Thoracic aorta (tissue), 2 donors: ENCODE measurements around the gene TCF4. TPM values are rescaled to one million over a fixed set of nuclear protein-coding genes. Genes with fewer than 3 reads are reported as not detected.
"Not testable (repeated sequence)": the region's sequence is repeated elsewhere in the genome, so short reads cannot be mapped to it uniquely, and the experiment has no call there.

ENCODE experiments used
- ATAC-seq: fragments of 150-250 bp; one replicate; pipeline ENCODE4 v1.8.0; 2017; ENCODE audit warnings: low read depth; ENCODE audit not compliant: insufficient number of reproducible peaks, low FRiP score
- DNase-seq: peaks from one replicate; pipeline ENCODE4 v3.0.0-alpha.2; 2020; ENCODE audit warnings: low spot score
- H3K27ac ChIP-seq, 2 donors: fragments of 200-600 bp; sonication (generic); 1 replicate in 1 of 2; 2 replicates in 1 of 2; pipeline ENCODE4 v1.5.1; 2016; ENCODE audit warnings: mild to moderate bottlenecking in 2 of 2, moderate library complexity in 2 of 2
- H3K27me3 ChIP-seq: fragments of 200-600 bp; sonication (generic); replicated peaks from 2 replicates; pipeline ENCODE4 v1.6.0; 2016; ENCODE audit warnings: mild to moderate bottlenecking; ENCODE audit not compliant: insufficient read depth
- H3K36me3 ChIP-seq: fragments of 200-600 bp; sonication (generic); one replicate; pipeline ENCODE4 v1.5.1; 2016
- H3K4me1 ChIP-seq, 2 donors: fragments of 200-600 bp; sonication (generic); 1 replicate in 1 of 2; 2 replicates in 1 of 2; pipeline versions ENCODE4 v1.5.1 to v1.6.0; 2016; ENCODE audit warnings: low read depth in 2 of 2, mild to moderate bottlenecking in 1 of 2; ENCODE audit not compliant: control insufficient read depth in 1 of 2
- H3K4me3 ChIP-seq: fragments of 200-600 bp; sonication (generic); 2 replicates; pipeline ENCODE4 v1.5.1; 2016; ENCODE audit warnings: mild to moderate bottlenecking
- H3K9me3 ChIP-seq: fragments of 200-600 bp; sonication (generic); 2 replicates; pipeline ENCODE4 v1.5.1; 2016
- CTCF ChIP-seq: fragments of 200-600 bp; sonication (generic); IDR thresholded peaks from one replicate; pipeline ENCODE4 v1.5.1; 2019; ENCODE audit warnings: antibody characterized with exemption
- total RNA-seq, 2 donors: library from RNA; depleted of rRNA; stranded (reverse); fragments of >200 nt; gene quantifications; one replicate each; pipeline versions ENCODE4 v1.1.0 to v1.2.3, GENCODE V29; 2016

TCF4 gene
- total RNA-seq, 2 donors from 2014 or later, result 178 to 267 TPM

GRCh38 chr18:55473058-55473457, 114.9 kb downstream of the TCF4 start:
- no peaks in the 10 kb centered on the region for H3K9me3 ChIP-seq
- no peak overlapping the region for H3K4me3 ChIP-seq
- TF ChIP-seq CTCF, result no peak
- H3K4me1 ChIP-seq, result peaks cover 0 to 11% of the 10 kb centered on the region in 2 donors
- no peaks in the 10 kb centered on the region for H3K36me3 ChIP-seq
- H3K27me3 ChIP-seq, result no peaks in the 10 kb centered on the region
- no peak for ATAC-seq
- DNase-seq, result no peak
- no peak overlapping the region for H3K27ac ChIP-seq

GRCh38 chr18:55470826-55471225, 117.2 kb downstream of the TCF4 start:
- no peak for TF ChIP-seq CTCF
- H3K9me3 ChIP-seq, result no peaks in the 10 kb centered on the region
- ATAC-seq, result no peak
- no peak overlapping the region for H3K27ac ChIP-seq
- no peak overlapping the region for H3K4me3 ChIP-seq
- H3K4me1 ChIP-seq, result no peaks in the 10 kb centered on the region
- no peaks in the 10 kb centered on the region for H3K27me3 ChIP-seq
- no peak for DNase-seq
- H3K36me3 ChIP-seq, result no peaks in the 10 kb centered on the region

- H3K36me3 ChIP-seq, H3K4me3 ChIP-seq, H3K27me3 ChIP-seq, H3K4me1 ChIP-seq, H3K27ac ChIP-seq, DNase-seq, ATAC-seq, H3K9me3 ChIP-seq: not testable (repeated sequence)
These were observed 118.9 kb downstream of the TCF4 start for GRCh38 chr18:55469134-55469533.

GRCh38 chr18:55466789-55467188, 121.2 kb downstream of the TCF4 start:
- ATAC-seq (no peak), DNase-seq (no peak)
- Histone ChIP-seq H3K36me3 (no peaks in the 10 kb centered on the region), H3K4me3 (no peak overlapping the region), H3K4me1 (no peaks in the 10 kb centered on the region), H3K9me3 (no peaks in the 10 kb centered on the region), H3K27ac (no peak overlapping the region), H3K27me3 (no peaks in the 10 kb centered on the region)
- TF ChIP-seq CTCF, result no peak

DNA sequence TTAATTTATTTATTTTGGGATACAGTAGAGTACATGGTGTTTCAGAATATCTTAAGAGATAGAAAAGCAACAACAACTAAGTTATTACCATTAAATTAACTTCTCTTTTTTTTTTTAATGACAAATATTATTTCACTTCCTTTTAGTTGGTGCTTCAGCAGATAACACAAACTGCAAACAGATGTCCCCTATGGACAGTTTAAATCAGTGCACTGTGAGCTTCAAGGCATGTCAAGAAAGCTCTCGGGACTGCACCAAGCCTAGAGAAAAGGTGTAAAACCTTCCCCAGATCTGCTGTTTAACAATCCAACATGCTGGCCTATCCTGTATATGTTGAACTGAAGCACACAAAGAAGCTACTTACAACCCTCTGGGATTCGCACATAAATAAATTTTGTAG, 122.7 kb downstream of the TCF4 start:
- H3K27me3 ChIP-seq, result no peaks in the 10 kb centered on the region
- no peaks in the 10 kb centered on the region for H3K36me3 ChIP-seq
- no peaks in the 10 kb centered on the region for H3K4me1 ChIP-seq
- ATAC-seq (no peak), DNase-seq (no peak)
- no peaks in the 10 kb centered on the region for H3K9me3 ChIP-seq
- H3K27ac ChIP-seq, result no peak overlapping the region
- no peak for TF ChIP-seq CTCF
- H3K4me3 ChIP-seq, result no peak overlapping the region

DNA sequence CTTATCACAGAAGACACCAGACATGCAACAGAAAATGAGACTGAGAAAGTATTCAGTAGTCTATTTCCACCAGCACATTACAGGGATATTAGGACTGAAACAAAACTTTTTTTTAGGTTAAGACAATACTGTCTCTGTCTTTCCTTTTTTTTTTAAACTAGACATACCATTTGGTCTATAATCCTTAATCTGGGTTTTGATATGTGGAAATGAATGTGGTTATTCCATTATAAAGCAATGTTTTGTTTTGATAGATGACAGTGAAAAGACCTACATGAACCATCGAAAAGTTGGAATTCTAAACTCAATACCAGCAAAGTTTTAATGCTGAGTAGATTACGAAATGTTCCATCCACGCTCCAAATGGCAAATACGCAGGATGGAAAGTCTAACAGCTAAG, 123.4 kb downstream of the TCF4 start:
- Histone ChIP-seq H3K9me3 (no peaks in the 10 kb centered on the region), H3K4me1 (no peaks in the 10 kb centered on the region), H3K4me3 (no peak overlapping the region), H3K27ac (no peak overlapping the region), H3K27me3 (no peaks in the 10 kb centered on the region), H3K36me3 (no peaks in the 10 kb centered on the region)
- no peak for ATAC-seq
- no peak for DNase-seq
- TF ChIP-seq CTCF, result no peak
